ENCODE results near the gene UBE2Q2. TPM values are rescaled to one million over a fixed set of nuclear protein-coding genes. Genes with fewer than 3 reads are reported as not detected.
"Not testable (repeated sequence)": the region's sequence is repeated elsewhere in the genome, so short reads cannot be mapped to it uniquely, and the experiment has no call there.

Gene UBE2Q2
- polyA plus RNA-seq (ENCODE audit: low read depth in 6 of 6): 10 to 100 TPM; 10.9 to 18.1 (median 13.4) TPM

- Mint-ChIP-seq H3K4me3 (peak within 1 kb of the TSS; percentile 90 to 98 (median 92)), H3K27me3 (no peaks in the 10 kb centered on the region), H3K4me1 (peaks cover 27 to 40% (median 30%) of the 10 kb centered on the region in 3 donors), H3K36me3 (no peaks in the 10 kb centered on the region), H3K27ac (peak within 1 kb of the TSS; percentile 85 to 96 (median 90)), H3K9me3 (no peaks in the 10 kb centered on the region)
- DNase-seq (peak; percentile 58), ATAC-seq (ENCODE audit: low read depth in 2 of 2) (peak; percentile 62 to 63)
Observed at GRCh38 chr15:75842722-75843677, at the start of gene UBE2Q2. Gene UBE2Q2 (plus strand): TSS chr15:75843447. CDS start chr15:75843667, 220 bp downstream.

GRCh38 chr15:75796321-75796720 is 46.9 kb upstream of the UBE2Q2 start:
- DNase-seq (no peak), ATAC-seq (ENCODE audit: low read depth in 2 of 2) (no peak)
- Mint-ChIP-seq H3K36me3 (no peaks in the 10 kb centered on the region), H3K4me1 (peaks cover 0 to under 1% (median under 1%) of the 10 kb centered on the region in 3 donors), H3K4me3 (no peak overlapping the region), H3K27ac (no peak overlapping the region), H3K27me3 (peaks cover 52 to 71% (median 66%) of the 10 kb centered on the region in 3 donors), H3K9me3 (no peaks in the 10 kb centered on the region)

GRCh38 chr15:75797146-75797545 is 46.1 kb upstream of the UBE2Q2 start:
- not testable (repeated sequence) for H3K9me3 Mint-ChIP-seq; DNase-seq; H3K4me1 Mint-ChIP-seq; ATAC-seq (ENCODE audit: low read depth in 2 of 2); H3K36me3 Mint-ChIP-seq; H3K4me3 Mint-ChIP-seq; H3K27ac Mint-ChIP-seq
- peaks cover 55 to 72% (median 71%) of the 10 kb centered on the region in 3 donors for H3K27me3 Mint-ChIP-seq

GRCh38 chr15:75799190-75799589 is 44.1 kb upstream of the UBE2Q2 start:
- peaks cover 0 to 13% (median 12%) of the 10 kb centered on the region in 3 donors for H3K4me1 Mint-ChIP-seq
- ATAC-seq (ENCODE audit: low read depth in 2 of 2): no peak
- no peak overlapping the region for H3K4me3 Mint-ChIP-seq
- no peak overlapping the region for H3K27ac Mint-ChIP-seq
- peaks cover 57 to 63% (median 57%) of the 10 kb centered on the region in 3 donors for H3K27me3 Mint-ChIP-seq
- no peaks in the 10 kb centered on the region for H3K9me3 Mint-ChIP-seq
- H3K36me3 Mint-ChIP-seq: no peaks in the 10 kb centered on the region
- no peak for DNase-seq

- not testable (repeated sequence) for H3K9me3 Mint-ChIP-seq; DNase-seq; H3K36me3 Mint-ChIP-seq; H3K27ac Mint-ChIP-seq; ATAC-seq (ENCODE audit: low read depth in 2 of 2); H3K4me3 Mint-ChIP-seq
- Mint-ChIP-seq H3K27me3 (peaks cover 55 to 58% (median 58%) of the 10 kb centered on the region in 3 donors), H3K4me1 (peaks cover 0 to 13% (median 12%) of the 10 kb centered on the region in 3 donors)
Observed at GRCh38 chr15:75800409-75800808, 42.8 kb upstream of the UBE2Q2 start.

- peak; percentile 77 for DNase-seq
- peak; percentile 99 for ATAC-seq (ENCODE audit: low read depth in 2 of 2)
- no peaks in the 10 kb centered on the region for H3K36me3 Mint-ChIP-seq
- peaks cover 0 to 13% (median 12%) of the 10 kb centered on the region in 3 donors for H3K4me1 Mint-ChIP-seq
- no peak overlapping the region for H3K27ac Mint-ChIP-seq
- H3K27me3 Mint-ChIP-seq: peaks cover 57 to 65% (median 61%) of the 10 kb centered on the region in 3 donors
- H3K9me3 Mint-ChIP-seq: peaks cover 0 to 1% (median 0%) of the 10 kb centered on the region in 7 donors
- H3K4me3 Mint-ChIP-seq: peak overlapping the region in 6 of 8 donors; percentile 9 to 71 (median 51)
Observed at GRCh38 chr15:75801859-75802593, 41.2 kb upstream of the UBE2Q2 start.

- not testable (repeated sequence) for H3K36me3 Mint-ChIP-seq; H3K9me3 Mint-ChIP-seq; H3K4me3 Mint-ChIP-seq; H3K4me1 Mint-ChIP-seq; DNase-seq; H3K27ac Mint-ChIP-seq; ATAC-seq (ENCODE audit: low read depth in 2 of 2)
- peaks cover 21 to 50% (median 26%) of the 10 kb centered on the region in 3 donors for H3K27me3 Mint-ChIP-seq
Observed at GRCh38 chr15:75807486-75807885, 35.8 kb upstream of the UBE2Q2 start.

GRCh38 chr15:75808009-75808408 is 35.2 kb upstream of the UBE2Q2 start:
- not testable (repeated sequence) for H3K9me3 Mint-ChIP-seq; H3K4me1 Mint-ChIP-seq; DNase-seq; ATAC-seq (ENCODE audit: low read depth in 2 of 2); H3K36me3 Mint-ChIP-seq; H3K4me3 Mint-ChIP-seq; H3K27ac Mint-ChIP-seq
- peaks cover 21 to 47% (median 22%) of the 10 kb centered on the region in 3 donors for H3K27me3 Mint-ChIP-seq

GRCh38 chr15:75808563-75808962 is 34.7 kb upstream of the UBE2Q2 start:
- H3K4me1 Mint-ChIP-seq: no peaks in the 10 kb centered on the region
- peaks cover 0 to 3% (median 0%) of the 10 kb centered on the region in 7 donors for H3K9me3 Mint-ChIP-seq
- no peak overlapping the region for H3K27ac Mint-ChIP-seq
- ATAC-seq (ENCODE audit: low read depth in 2 of 2) (no peak), DNase-seq (no peak)
- peaks cover 21 to 47% (median 22%) of the 10 kb centered on the region in 3 donors for H3K27me3 Mint-ChIP-seq
- H3K4me3 Mint-ChIP-seq: no peak overlapping the region
- H3K36me3 Mint-ChIP-seq: no peaks in the 10 kb centered on the region

GRCh38 chr15:75809986-75810750 is 33.1 kb upstream of the UBE2Q2 start:
- Mint-ChIP-seq H3K4me3 (no peak overlapping the region), H3K4me1 (no peaks in the 10 kb centered on the region), H3K9me3 (peaks cover 0 to 3% (median 0%) of the 10 kb centered on the region in 7 donors), H3K27me3 (peaks cover 21 to 41% (median 22%) of the 10 kb centered on the region in 3 donors), H3K36me3 (no peaks in the 10 kb centered on the region), H3K27ac (no peak overlapping the region)
- ATAC-seq (ENCODE audit: low read depth in 2 of 2) (peak; percentile 33 to 35), DNase-seq (no peak)

GRCh38 chr15:75810874-75811498 is 32.3 kb upstream of the UBE2Q2 start:
- Mint-ChIP-seq H3K27ac (peak overlapping the region in 1 of 6 donors; percentile 2), H3K27me3 (peaks cover 16 to 43% (median 18%) of the 10 kb centered on the region in 3 donors), H3K9me3 (peaks cover 0 to 3% (median 0%) of the 10 kb centered on the region in 7 donors), H3K36me3 (no peaks in the 10 kb centered on the region), H3K4me3 (no peak overlapping the region), H3K4me1 (no peaks in the 10 kb centered on the region)
- ATAC-seq (ENCODE audit: low read depth in 2 of 2) (no peak), DNase-seq (no peak)

GRCh38 chr15:75811626-75812025 is 31.6 kb upstream of the UBE2Q2 start:
- H3K4me1 Mint-ChIP-seq: no peaks in the 10 kb centered on the region
- no peak overlapping the region for H3K27ac Mint-ChIP-seq
- H3K4me3 Mint-ChIP-seq: no peak overlapping the region
- ATAC-seq (ENCODE audit: low read depth in 2 of 2): no peak
- peaks cover 0 to 3% (median 0%) of the 10 kb centered on the region in 7 donors for H3K9me3 Mint-ChIP-seq
- no peaks in the 10 kb centered on the region for H3K36me3 Mint-ChIP-seq
- DNase-seq: no peak
- H3K27me3 Mint-ChIP-seq: peaks cover 10 to 37% (median 11%) of the 10 kb centered on the region in 3 donors

Data from naive B cell (primary cell).